Spleen (tissue), 11 donors: ENCODE results near the gene DLX3. TPM values are rescaled to one million over a fixed set of nuclear protein-coding genes. Genes with fewer than 3 reads are reported as not detected.

Experiments used
- DNase-seq: peaks from one replicate; pipeline ENCODE4 v3.0.0-alpha.2; 2020
- H3K27ac ChIP-seq, 8 donors: fragments of 200-600 bp; sonication (generic) in 7 of 8; 1 replicate in 4 of 8; 2 replicates in 4 of 8; pipeline versions ENCODE4 v1.5.0 to v1.8.0; 2016 to 2021; ENCODE audit warnings: inconsistent platforms in 4 of 8, mild to moderate bottlenecking in 4 of 8, moderate library complexity in 1 of 8
- H3K27me3 ChIP-seq, 7 donors: fragments of 200-600 bp; sonication (generic) in 6 of 7; replicated peaks in 1 of 7; 1 replicate in 4 of 7; 2 replicates in 3 of 7; pipeline versions ENCODE4 v1.5.0 to v1.8.0; 2016 to 2021; ENCODE audit warnings: inconsistent platforms in 3 of 7, mild to moderate bottlenecking in 1 of 7
- H3K36me3 ChIP-seq, 6 donors: fragments of 200-600 bp; sonication (generic) in 5 of 6; 1 replicate in 4 of 6; 2 replicates in 2 of 6; pipeline versions ENCODE4 v1.5.0 to v1.8.0; 2016 to 2021; ENCODE audit warnings: inconsistent platforms in 2 of 6
- H3K4me1 ChIP-seq, 6 donors: fragments of 200-600 bp; sonication (generic) in 5 of 6; 1 replicate in 3 of 6; 2 replicates in 3 of 6; pipeline versions ENCODE4 v1.5.0 to v1.8.0; 2016 to 2021; ENCODE audit warnings: inconsistent platforms in 3 of 6
- H3K4me3 ChIP-seq, 8 donors: fragments of 200-600 bp; sonication (generic) in 7 of 8; 1 replicate in 4 of 8; 2 replicates in 4 of 8; pipeline versions ENCODE4 v1.5.0 to v1.8.0; 2016 to 2021; ENCODE audit warnings: inconsistent platforms in 4 of 8, mild to moderate bottlenecking in 4 of 8, moderate library complexity in 2 of 8
- H3K9me3 ChIP-seq, 8 donors: fragments of 200-600 bp; sonication (generic) in 7 of 8; 1 replicate in 4 of 8; 2 replicates in 4 of 8; pipeline versions ENCODE4 v1.5.0 to v1.8.0; 2016 to 2021; ENCODE audit warnings: inconsistent platforms in 4 of 8
- CTCF ChIP-seq, 11 experiments: fragments of 200-600 bp in 7 of 11; fragments of 450-650 bp in 4 of 11; sonication (generic) in 4 of 11; IDR thresholded peaks in 8 of 11; conservative IDR thresholded peaks in 3 of 11; 1 replicate in 7 of 11; 2 replicates in 4 of 11; pipeline versions ENCODE4 v1.4.0 to v1.8.0; 2016 to 2021; ENCODE audit warnings: antibody characterized with exemption in 11 of 11, inconsistent platforms in 4 of 11, mild to moderate bottlenecking in 1 of 11
- POLR2A ChIP-seq, 3 donors: fragments of 450-650 bp; IDR thresholded peaks; one replicate each; pipeline ENCODE4 v1.5.1; 2017; ENCODE audit warnings: antibody characterized with exemption in 3 of 3, mild to moderate bottlenecking in 1 of 3
- POLR2AphosphoS5 ChIP-seq, 3 donors: sonication (generic); formaldehyde crosslinking; IDR thresholded peaks; one replicate each; pipeline ENCODE4 v1.5.1; 2017; ENCODE audit warnings: antibody characterized with exemption in 3 of 3
- WGBS, 5 donors: extraction: QIAGEN DNeasy Blood & Tissue Kit in 3 of 5; methylation state at CpG; one replicate each; pipeline versions ENCODE4 v1.1.5 to v1.1.7; 2013 to 2018; 5-methylcytosine and 5-hydroxymethylcytosine counted together
- intact Hi-C: fragments of 100-400 bp; cut with DNase I; formaldehyde crosslinking; loops from one replicate; pipeline ENCODE4 v1.15.0; 2023; ENCODE audit warnings: low total_unique reads
- polyA plus RNA-seq, 3 donors: library from polyadenylated mRNA; stranded (reverse); fragments of 200-250 nt; gene quantifications; one replicate each; pipeline ENCODE4 v1.2.1, GENCODE V29; 2013
- total RNA-seq, 7 donors: library from RNA; depleted of rRNA in 3 of 7; stranded (reverse); fragments of >200 nt in 3 of 7; fragmentation: NEBNext Ultra II Directional in 4 of 7; extraction: Animal tissue kit (Norgen Biotek cat#: 25700) in 4 of 7; gene quantifications; one replicate each; pipeline versions ENCODE4 v1.1.0 to v1.2.1, GENCODE V29; 2016 to 2021
- donor health status: healthy with polysubstance abuse.
- donor health status: DM: no; HTN: no; CAD: no; lungs with moderate emphysema.
- donor health status: DM: no; HTN: no; CAD: no.
- donor health status: Bipolar disorder and iron deficiency.
- donor health status: healthy.
- donor health status: DM: no; HTN: no; CAD: no.
- donor health status: DM: yes; HTN: yes; CAD: no.

The DLX3 gene
- total and polyA plus RNA-seq, 10 donors, result 0.02 TPM; not detected in 9

- H3K27me3 ChIP-seq, result peaks cover 6 to 100% (median 88%) of the 10 kb centered on the region in 7 donors
- peaks cover 17 to 59% (median 41%) of the 10 kb centered on the region in 6 donors for H3K4me1 ChIP-seq
- DNase-seq, result no peak
- intact Hi-C loops, result no loop called here
- H3K27ac ChIP-seq, result no peak overlapping the region
- H3K9me3 ChIP-seq, result no peaks in the 10 kb centered on the region
- WGBS, 5 donors, result 66 to 81% (median 69%) methylated on average over 3 of the region's 3 CpGs
- TF ChIP-seq POLR2AphosphoS5 (IDR thresholded peaks at IDR 0.05), result no peak
- no peak for TF ChIP-seq CTCF (IDR thresholded peaks at IDR 0.05 in 8 of 11, conservative IDR thresholded peaks at IDR 0.05 in 3 of 11)
- no peak for TF ChIP-seq POLR2A (IDR thresholded peaks at IDR 0.05)
- H3K4me3 ChIP-seq, result no peak overlapping the region
- no peaks in the 10 kb centered on the region for H3K36me3 ChIP-seq
Measured at GRCh38 chr17:49970498-49970897, 24.5 kb downstream of the DLX3 start.

- Histone ChIP-seq H3K4me3 (peak overlapping the region in 5 of 8 donors; percentile 53 to 85 (median 59)), H3K27ac (no peak overlapping the region), H3K9me3 (no peaks in the 10 kb centered on the region), H3K27me3 (peaks cover 7 to 100% (median 94%) of the 10 kb centered on the region in 7 donors), H3K36me3 (no peaks in the 10 kb centered on the region), H3K4me1 (peaks cover 19 to 65% (median 47%) of the 10 kb centered on the region in 6 donors)
- no peak for TF ChIP-seq POLR2A (IDR thresholded peaks at IDR 0.05)
- TF ChIP-seq POLR2AphosphoS5 (IDR thresholded peaks at IDR 0.05), result no peak
- no peak for TF ChIP-seq CTCF (IDR thresholded peaks at IDR 0.05 in 8 of 11, conservative IDR thresholded peaks at IDR 0.05 in 3 of 11)
- DNase-seq, result no peak
- intact Hi-C loops, result no loop called here
- WGBS, 5 donors, result 10 to 18% (median 14%) methylated on average over 12 to 18 of the region's 18 CpGs
Measured at GRCh38 chr17:49969795-49970389, 25.1 kb downstream of the DLX3 start.

DNA sequence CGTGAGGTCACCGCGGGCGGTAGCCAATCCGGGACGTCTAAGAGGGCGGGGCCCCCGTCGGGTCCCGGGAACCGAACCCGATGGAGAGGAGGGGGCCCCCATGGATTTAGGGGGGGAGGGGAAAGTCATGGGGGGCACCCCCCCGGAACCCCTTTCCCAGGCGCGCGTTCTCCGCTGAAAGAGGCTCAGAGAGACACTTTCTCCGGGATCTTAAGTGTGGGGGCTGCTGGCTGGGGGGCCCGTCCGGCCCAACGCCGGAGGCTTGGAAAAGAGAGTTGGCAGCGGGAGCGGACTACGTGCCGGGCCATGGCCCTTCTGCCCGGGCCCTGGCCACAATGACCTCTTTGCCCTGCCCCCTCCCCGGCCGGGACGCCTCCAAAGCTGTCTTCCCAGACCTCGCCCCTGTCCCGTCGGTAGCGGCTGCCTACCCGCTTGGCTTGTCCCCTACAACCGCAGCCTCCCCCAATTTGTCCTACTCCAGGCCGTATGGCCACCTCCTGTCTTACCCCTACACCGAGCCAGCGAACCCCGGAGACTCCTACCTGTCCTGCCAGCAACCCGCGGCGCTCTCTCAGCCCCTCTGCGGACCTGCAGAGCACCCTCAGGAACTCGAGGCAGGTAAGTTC is 25.8 kb downstream of the DLX3 start, which contains the start of gene DLX4:
Gene DLX4, plus strand, starts transcription at position 57 of the 626 bp plus-strand sequence. Its CDS starts 279 bp downstream, at position 336.
- Histone ChIP-seq H3K4me3 (peak within 1 kb of the TSS; percentile 47 to 85 (median 58)), H3K36me3 (no peaks in the 10 kb centered on the region), H3K4me1 (peaks cover 24 to 71% (median 52%) of the 10 kb centered on the region in 6 donors), H3K9me3 (no peaks in the 10 kb centered on the region), H3K27ac (peak within 1 kb of the TSS in 1 of 8 donors; percentile 19), H3K27me3 (peaks cover 12 to 100% (median 100%) of the 10 kb centered on the region in 7 donors)
- DNase-seq, result no peak
- 2 to 11% (median 4%) methylated on average over 24 to 45 of the region's 45 CpGs for WGBS, 5 donors
- intact Hi-C loops, result no loop called here
- TF ChIP-seq CTCF (IDR thresholded peaks at IDR 0.05 in 8 of 11, conservative IDR thresholded peaks at IDR 0.05 in 3 of 11), result no peak
- no peak for TF ChIP-seq POLR2A (IDR thresholded peaks at IDR 0.05)
- no peak for TF ChIP-seq POLR2AphosphoS5 (IDR thresholded peaks at IDR 0.05)
